PC-9 (cell line): ENCODE results near the gene FCHSD1. TPM values are rescaled to one million over a fixed set of nuclear protein-coding genes. Genes with fewer than 3 reads are reported as not detected.

Experiments used
- BruUV-seq: library from RNA; stranded (reverse); fragments of 400-500 nt; replicated peaks from 2 replicates; lab custom pipeline; 2021; lab: Mats Ljungman, UMichigan
- CTCF ChIA-PET: fragments of 300-600 bp; sonication (Branson Sonifier 250); formaldehyde crosslinking; loops from one replicate; lab custom pipeline; 2022; ENCODE audit warnings: antibody characterized with exemption; lab: Charles Lee
- POLR2A ChIA-PET: fragments of 300-600 bp; sonication (Branson Sonifier 250); formaldehyde crosslinking; loops from one replicate; lab custom pipeline; 2022; ENCODE audit warnings: antibody characterized with exemption; ENCODE audit not compliant: unreplicated experiment; lab: Charles Lee
- DNase-seq, 2 experiments: peaks; one replicate each; pipeline versions ENCODE4 v3.0.0 to v3.0.0-alpha.2; 2015 to 2022; ENCODE audit warnings: mixed read lengths in 1 of 2
- H2AFZ ChIP-seq: fragments of 200-600 bp; sonication (generic); 2 replicates; pipeline ENCODE4 v1.8.1; 2017; ENCODE audit warnings: antibody characterized with exemption
- H3F3A ChIP-seq: fragments of 200-600 bp; sonication (generic); 2 replicates; pipeline ENCODE4 v1.8.1; 2017; ENCODE audit warnings: antibody characterized with exemption, mild to moderate bottlenecking, low read depth; ENCODE audit not compliant: insufficient read depth
- H3K27ac ChIP-seq: fragments of 200-600 bp; sonication (generic); 2 replicates; pipeline ENCODE4 v1.6.1; 2016; ENCODE audit warnings: mixed run types
- H3K27me3 ChIP-seq: fragments of 200-600 bp; sonication (generic); 2 replicates; pipeline ENCODE4 v1.6.1; 2016; ENCODE audit warnings: low read depth, mixed run types; ENCODE audit not compliant: insufficient read depth
- H3K36me3 ChIP-seq: fragments of 200-600 bp; sonication (generic); 2 replicates; pipeline ENCODE4 v1.6.1; 2016; ENCODE audit warnings: low read depth, mixed run types
- H3K4me1 ChIP-seq: fragments of 200-600 bp; sonication (generic); replicated peaks from 2 replicates; pipeline ENCODE4 v1.6.1; 2016; ENCODE audit warnings: mixed run types; ENCODE audit not compliant: insufficient read depth
- H3K4me2 ChIP-seq: fragments of 200-600 bp; sonication (generic); 2 replicates; pipeline ENCODE4 v1.6.1; 2017; ENCODE audit warnings: mixed run types
- H3K4me3 ChIP-seq: fragments of 200-600 bp; sonication (generic); 2 replicates; pipeline ENCODE4 v1.6.1; 2016; ENCODE audit warnings: mixed run types
- H3K79me2 ChIP-seq: fragments of 200-600 bp; sonication (generic); 2 replicates; pipeline ENCODE4 v1.6.1; 2017; ENCODE audit warnings: low read depth, mixed run types
- H3K9me2 ChIP-seq: fragments of 200-600 bp; sonication (generic); 2 replicates; pipeline ENCODE4 v1.8.1; 2017; ENCODE audit warnings: mild to moderate bottlenecking; ENCODE audit not compliant: insufficient read depth
- H3K9me3 ChIP-seq: fragments of 200-600 bp; sonication (generic); 2 replicates; pipeline ENCODE4 v1.8.1; 2016; ENCODE audit warnings: low read depth; ENCODE audit not compliant: insufficient read depth
- H4K20me1 ChIP-seq: fragments of 200-600 bp; sonication (generic); 2 replicates; pipeline ENCODE4 v1.8.1; 2017; ENCODE audit not compliant: insufficient read depth
- EZH2 ChIP-seq: fragments of 200-600 bp; sonication (generic); IDR thresholded peaks from 2 replicates; pipeline ENCODE4 v1.8.0; 2017; ENCODE audit warnings: antibody characterized with exemption, low read depth
- intact Hi-C: fragments of 100-400 bp; cut with micrococcal nuclease; formaldehyde crosslinking; loops from one replicate; pipeline ENCODE4 v1.10.0; 2022; ENCODE audit not compliant: unreplicated experiment
- total RNA-seq: library from RNA; stranded (reverse); gene quantifications from 2 replicates; pipeline ENCODE4 v1.2.3, GENCODE V29; 2021
- TF ChIP-seq, protein P1 (sequence below): fragments of 200-600 bp; sonication (generic); conservative IDR thresholded peaks from 2 replicates; pipeline ENCODE4 v1.6.1; 2017; ENCODE audit warnings: mixed run types, antibody characterized with exemption, mild to moderate bottlenecking, moderate library complexity

The FCHSD1 gene
- total RNA-seq, 1 experiment from 2014 or later: 36.4 TPM

GRCh38 chr5:141674747-141675146 is 23.5 kb upstream of the FCHSD1 start:
- intact Hi-C loops: no loop called here

DNA sequence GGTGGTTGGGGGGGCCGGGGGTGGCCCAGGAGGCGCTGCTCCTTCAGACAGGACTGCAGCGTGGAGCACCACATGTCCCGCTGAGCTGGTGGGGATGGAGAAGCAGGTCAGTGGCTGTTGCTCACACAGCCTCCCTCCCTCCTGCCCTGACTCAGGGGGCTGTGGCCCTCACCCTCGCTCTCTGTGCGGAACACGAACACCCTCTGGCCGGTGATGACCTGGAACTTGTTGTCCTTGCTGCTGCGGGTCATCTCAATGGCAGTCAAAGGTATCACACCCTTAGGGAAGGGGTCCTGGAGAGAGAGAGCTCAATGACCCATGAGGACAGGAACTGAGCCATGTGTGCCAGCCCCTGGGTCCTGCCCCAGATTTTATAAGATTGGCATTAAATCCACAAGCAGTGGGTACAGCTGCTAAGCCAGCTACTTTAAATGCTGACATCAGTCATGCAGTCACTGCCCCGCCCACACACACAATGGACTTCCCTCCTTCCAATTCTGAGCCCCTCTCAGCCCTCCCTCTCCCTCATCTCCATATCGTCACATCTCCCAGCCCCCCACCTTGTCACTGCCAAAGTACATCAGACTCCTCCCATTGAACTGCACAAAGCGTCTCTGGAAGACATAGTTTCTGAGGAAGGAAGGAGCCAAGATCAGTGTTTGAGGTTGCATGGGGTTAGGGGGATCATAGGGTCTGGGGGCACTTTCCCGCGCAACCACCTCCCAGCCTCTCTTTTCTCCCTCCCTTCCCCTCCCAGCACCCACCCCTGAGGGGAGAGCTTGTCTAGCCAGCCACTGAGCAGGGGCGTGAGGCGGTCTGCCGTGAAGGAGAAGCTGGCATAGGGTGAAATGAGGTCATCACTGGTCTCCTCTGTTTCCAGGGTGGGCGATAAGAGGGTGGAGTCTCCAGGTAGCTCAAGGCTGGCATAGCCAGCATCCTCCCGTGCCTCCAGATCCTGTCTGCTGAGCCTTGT is 21.9 kb upstream of the FCHSD1 start:
- DNase-seq: no peak
- no peaks in the 10 kb centered on the region for H3K27me3 ChIP-seq

More at GRCh38 chr5:141674747-141675146, 23.5 kb upstream of the FCHSD1 start:
- Histone ChIP-seq H3K4me2 (no peak overlapping the region), H2AFZ (no peak overlapping the region), H3K4me3 (no peak overlapping the region), H3K27ac (no peak overlapping the region), H3K4me1 (no peaks in the 10 kb centered on the region), H3K27me3 (no peaks in the 10 kb centered on the region), H3F3A (peaks cover 5% of the 10 kb centered on the region), H3K79me2 (peaks cover 10% of the 10 kb centered on the region; the same call in 1 of the 2 replicates), H3K36me3 (no peaks in the 10 kb centered on the region; the same call in 1 of the 2 replicates), H3K9me2 (no peaks in the 10 kb centered on the region), H3K9me3 (no peaks in the 10 kb centered on the region), H4K20me1 (no peaks in the 10 kb centered on the region)
- TF ChIP-seq, protein P1, sequence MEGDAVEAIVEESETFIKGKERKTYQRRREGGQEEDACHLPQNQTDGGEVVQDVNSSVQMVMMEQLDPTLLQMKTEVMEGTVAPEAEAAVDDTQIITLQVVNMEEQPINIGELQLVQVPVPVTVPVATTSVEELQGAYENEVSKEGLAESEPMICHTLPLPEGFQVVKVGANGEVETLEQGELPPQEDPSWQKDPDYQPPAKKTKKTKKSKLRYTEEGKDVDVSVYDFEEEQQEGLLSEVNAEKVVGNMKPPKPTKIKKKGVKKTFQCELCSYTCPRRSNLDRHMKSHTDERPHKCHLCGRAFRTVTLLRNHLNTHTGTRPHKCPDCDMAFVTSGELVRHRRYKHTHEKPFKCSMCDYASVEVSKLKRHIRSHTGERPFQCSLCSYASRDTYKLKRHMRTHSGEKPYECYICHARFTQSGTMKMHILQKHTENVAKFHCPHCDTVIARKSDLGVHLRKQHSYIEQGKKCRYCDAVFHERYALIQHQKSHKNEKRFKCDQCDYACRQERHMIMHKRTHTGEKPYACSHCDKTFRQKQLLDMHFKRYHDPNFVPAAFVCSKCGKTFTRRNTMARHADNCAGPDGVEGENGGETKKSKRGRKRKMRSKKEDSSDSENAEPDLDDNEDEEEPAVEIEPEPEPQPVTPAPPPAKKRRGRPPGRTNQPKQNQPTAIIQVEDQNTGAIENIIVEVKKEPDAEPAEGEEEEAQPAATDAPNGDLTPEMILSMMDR: no peak
- no peak for TF ChIP-seq EZH2
- no peak for DNase-seq
- POLR2A ChIA-PET: no interaction called here
- CTCF ChIA-PET: no interaction called here
- no TSS peak for BruUV-seq

DNA sequence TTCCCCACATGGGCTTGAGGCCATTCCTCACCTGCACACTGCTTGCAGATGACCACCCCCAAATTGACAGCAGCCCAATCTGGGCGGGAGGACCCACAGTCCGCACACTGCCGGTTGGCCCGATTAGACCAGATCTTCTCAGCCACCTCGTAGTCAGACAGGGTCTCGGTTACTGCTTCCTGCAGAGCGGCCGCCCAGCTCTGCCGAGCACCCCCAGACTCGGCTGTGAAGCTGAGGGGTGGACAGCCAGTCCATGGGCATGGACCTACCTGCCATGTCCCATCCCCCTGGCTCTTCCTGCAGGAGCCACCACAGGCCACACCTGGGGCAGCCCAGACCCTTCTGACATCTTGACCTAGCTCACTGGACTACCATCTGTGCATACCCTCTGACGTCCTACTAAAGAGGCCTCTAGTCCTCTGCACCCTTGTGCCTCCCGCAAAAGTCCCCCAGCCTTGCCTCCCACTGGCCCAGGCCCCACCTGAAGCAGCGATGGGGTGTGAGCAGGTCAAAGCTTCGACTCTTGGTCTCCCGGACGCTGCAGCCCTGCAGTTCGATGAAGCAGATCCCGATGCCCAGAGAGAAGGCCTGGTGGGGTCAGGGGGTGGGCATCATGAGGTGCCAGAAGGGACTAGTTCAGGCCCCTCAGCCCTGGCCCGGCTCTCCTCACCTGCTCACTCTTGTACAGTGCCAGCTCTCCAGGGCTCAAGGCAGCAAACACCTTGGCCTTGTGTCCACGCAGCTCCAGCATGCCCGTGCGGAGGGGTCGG is 21.0 kb upstream of the FCHSD1 start:
- POLR2A ChIA-PET: no interaction called here
- TF ChIP-seq, protein P1: no peak
- no peak for TF ChIP-seq EZH2
- CTCF ChIA-PET: no interaction called here

More for the DNA sequence above, 21.9 kb upstream of the FCHSD1 start:
- BruUV-seq: no TSS peak
- H2AFZ ChIP-seq: no peak overlapping the region
- H3K36me3 ChIP-seq: no peaks in the 10 kb centered on the region; the same call in 1 of the 2 replicates
- H4K20me1 ChIP-seq: no peaks in the 10 kb centered on the region
- intact Hi-C loops: no loop called here
- CTCF ChIA-PET: no interaction called here
- no peak overlapping the region for H3K4me3 ChIP-seq
- no peaks in the 10 kb centered on the region for H3K79me2 ChIP-seq
- POLR2A ChIA-PET: no interaction called here
- H3K4me2 ChIP-seq: no peak overlapping the region
- TF ChIP-seq, protein P1: no peak
- no peak for TF ChIP-seq EZH2
- H3K9me2 ChIP-seq: no peaks in the 10 kb centered on the region
- H3K27ac ChIP-seq: no peak overlapping the region
- H3F3A ChIP-seq: peaks cover 5% of the 10 kb centered on the region
- no peaks in the 10 kb centered on the region for H3K9me3 ChIP-seq
- H3K4me1 ChIP-seq: no peaks in the 10 kb centered on the region

More for the DNA sequence above, 21.0 kb upstream of the FCHSD1 start:
- Histone ChIP-seq H3K27me3 (no peaks in the 10 kb centered on the region), H2AFZ (no peak overlapping the region), H3K79me2 (no peaks in the 10 kb centered on the region), H3K4me3 (no peak overlapping the region), H3K36me3 (no peaks in the 10 kb centered on the region; the same call in 1 of the 2 replicates), H3K9me2 (no peaks in the 10 kb centered on the region), H3K4me1 (no peaks in the 10 kb centered on the region), H3K27ac (no peak overlapping the region), H4K20me1 (no peaks in the 10 kb centered on the region), H3K4me2 (no peak overlapping the region), H3F3A (peaks cover 5% of the 10 kb centered on the region), H3K9me3 (no peaks in the 10 kb centered on the region)
- no TSS peak for BruUV-seq
- no peak for DNase-seq
- intact Hi-C loops: no loop called here
